Astrocyte of the spinal cord (primary cell): Measurements from ENCODE around the gene CITED2.
A peak's percentile ranks its signal among the peaks of the same experiment; 100 is the strongest.

Experiments
- DNase-seq: peaks from one replicate; pipeline ENCODE4 v3.0.0; 2011; ENCODE audit warnings: low read depth, low spot score
- H3K4me3 ChIP-seq: 2 replicates; pipeline ENCODE4 v1.5.1; 2011; ENCODE audit warnings: low read depth, mild to moderate bottlenecking, low read length, moderate library complexity
- in situ Hi-C: cut with HindIII; loops from 2 replicates; pipeline ENCODE4 v1.10.0; 2017; ENCODE audit warnings: low sequenced_read_pairs
- TF ChIP-seq, protein P1 (sequence below): IDR thresholded peaks from 2 replicates; pipeline ENCODE4 v1.5.1; 2012; ENCODE audit warnings: low read depth, mild to moderate bottlenecking, low read length, inconsistent platforms

CITED2 gene

DNA sequence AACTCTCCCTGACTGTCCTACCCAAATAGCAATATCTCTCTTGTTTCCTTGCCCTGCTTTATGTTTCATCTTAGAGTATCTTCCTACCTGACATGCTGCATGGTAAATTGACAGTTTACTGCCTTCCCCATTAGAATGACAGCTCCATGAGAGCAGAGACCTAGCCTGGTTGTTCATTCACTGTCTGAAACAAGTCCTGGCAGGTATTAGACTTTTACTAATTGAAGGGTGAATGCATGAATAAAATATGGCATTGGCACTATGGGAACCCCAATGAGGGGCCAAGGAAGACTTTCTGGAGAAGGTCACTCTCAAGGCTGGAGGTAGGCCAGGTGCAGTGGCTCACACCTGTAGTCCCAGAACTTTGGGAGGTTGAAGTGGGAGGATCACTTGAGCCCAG, 3.8 kb upstream of the CITED2 start:
- no peak for DNase-seq
- H3K4me3 ChIP-seq, result no peak overlapping the region
- in situ Hi-C loops, result no loop called here
- TF ChIP-seq, protein P1, sequence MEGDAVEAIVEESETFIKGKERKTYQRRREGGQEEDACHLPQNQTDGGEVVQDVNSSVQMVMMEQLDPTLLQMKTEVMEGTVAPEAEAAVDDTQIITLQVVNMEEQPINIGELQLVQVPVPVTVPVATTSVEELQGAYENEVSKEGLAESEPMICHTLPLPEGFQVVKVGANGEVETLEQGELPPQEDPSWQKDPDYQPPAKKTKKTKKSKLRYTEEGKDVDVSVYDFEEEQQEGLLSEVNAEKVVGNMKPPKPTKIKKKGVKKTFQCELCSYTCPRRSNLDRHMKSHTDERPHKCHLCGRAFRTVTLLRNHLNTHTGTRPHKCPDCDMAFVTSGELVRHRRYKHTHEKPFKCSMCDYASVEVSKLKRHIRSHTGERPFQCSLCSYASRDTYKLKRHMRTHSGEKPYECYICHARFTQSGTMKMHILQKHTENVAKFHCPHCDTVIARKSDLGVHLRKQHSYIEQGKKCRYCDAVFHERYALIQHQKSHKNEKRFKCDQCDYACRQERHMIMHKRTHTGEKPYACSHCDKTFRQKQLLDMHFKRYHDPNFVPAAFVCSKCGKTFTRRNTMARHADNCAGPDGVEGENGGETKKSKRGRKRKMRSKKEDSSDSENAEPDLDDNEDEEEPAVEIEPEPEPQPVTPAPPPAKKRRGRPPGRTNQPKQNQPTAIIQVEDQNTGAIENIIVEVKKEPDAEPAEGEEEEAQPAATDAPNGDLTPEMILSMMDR, result no peak

DNA sequence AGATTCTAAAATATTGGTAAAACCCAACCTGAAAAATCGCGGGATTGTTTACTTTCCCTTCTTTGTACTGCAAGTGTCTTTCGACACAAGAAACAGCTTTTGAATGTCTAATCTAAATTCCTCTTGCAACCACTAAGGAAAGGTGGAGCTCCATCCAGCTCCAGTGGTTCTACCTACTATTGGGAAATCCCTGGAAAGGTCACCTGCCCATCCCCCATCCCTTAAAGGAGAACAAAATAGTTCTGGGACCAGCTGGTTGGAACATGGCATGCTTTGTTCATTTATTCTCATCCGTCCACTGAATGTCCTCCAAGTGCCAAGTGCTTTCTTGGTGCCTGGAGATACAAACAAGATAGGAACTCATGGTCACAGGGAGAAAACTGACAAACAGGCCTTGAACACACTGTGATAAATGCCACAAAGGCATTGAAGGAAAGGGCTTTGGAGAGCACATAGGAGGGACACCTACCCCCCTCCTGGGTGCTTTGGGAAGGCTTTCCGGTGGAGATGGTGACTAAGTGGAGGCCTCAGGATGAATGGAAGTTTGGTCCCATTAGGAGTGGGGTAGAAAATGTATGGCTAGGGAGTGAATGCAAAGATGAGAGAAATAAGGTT, 2.3 kb upstream of the CITED2 start:
- DNase-seq, result peak; percentile 43
- no peak overlapping the region for H3K4me3 ChIP-seq
- in situ Hi-C loops, result no loop called here
- TF ChIP-seq, protein P1, result no peak

DNA sequence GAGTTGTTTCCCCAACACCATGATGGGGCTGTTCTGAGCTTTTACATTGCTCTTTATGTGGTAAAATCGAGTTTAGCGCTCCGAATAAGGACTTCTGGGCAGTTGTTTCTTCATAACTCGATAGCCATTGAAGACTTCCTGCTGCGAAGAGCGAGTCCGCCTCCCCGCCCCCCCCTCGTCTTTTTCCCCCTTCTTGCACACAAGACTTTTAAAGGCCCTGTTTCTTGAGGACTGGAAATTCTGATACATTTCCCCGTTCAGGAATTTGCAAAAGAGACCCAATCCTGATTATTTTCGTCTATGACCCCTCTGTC, 1.5 kb upstream of the CITED2 start:
- H3K4me3 ChIP-seq, result peak overlapping the region; percentile 89
- DNase-seq, result peak; percentile 77
- TF ChIP-seq, protein P1, result no peak
- in situ Hi-C loops, result no loop called here

DNA sequence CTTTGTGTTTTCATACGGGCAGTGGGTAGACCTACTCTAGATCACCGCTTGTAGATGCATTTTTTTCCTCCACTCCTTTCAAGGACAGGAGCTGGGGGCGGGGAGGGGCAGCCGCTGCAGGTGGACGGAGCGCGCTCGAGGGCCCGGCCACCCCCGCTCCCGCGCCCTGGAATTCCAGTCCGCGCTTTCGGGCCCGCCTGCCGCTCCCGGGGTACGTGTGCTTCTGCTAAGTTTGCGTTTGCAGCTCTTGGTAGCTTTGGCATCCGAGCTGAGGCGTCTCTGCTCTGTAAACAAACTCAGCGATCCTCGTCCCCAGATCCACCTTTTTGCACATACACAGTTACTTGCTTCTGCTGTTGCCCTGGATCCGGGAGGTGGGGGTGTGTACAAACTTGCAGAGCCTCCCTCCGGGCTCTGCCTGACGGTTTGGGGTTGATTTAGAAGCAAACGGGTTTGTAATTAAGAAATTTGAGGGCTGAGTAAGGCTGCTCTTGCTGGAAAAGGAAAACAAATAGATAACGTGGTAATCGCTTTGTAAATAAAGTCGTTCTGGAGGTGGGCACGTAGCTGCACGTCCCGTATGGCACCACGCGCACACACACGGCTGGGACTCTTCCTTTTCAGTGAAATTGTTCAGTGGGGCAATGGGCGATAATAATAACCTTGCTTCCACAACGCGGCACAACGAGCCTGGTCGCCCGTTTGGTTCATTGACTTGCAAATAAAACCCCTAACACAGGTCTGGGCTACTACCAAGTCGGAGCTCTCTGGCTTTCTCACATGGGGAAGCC, 973 bp upstream of the CITED2 start:
- TF ChIP-seq, protein P1, result no peak
- in situ Hi-C loops, result no loop called here
- H3K4me3 ChIP-seq, result peak overlapping the region; percentile 89
- peak; percentile 98 for DNase-seq

DNA sequence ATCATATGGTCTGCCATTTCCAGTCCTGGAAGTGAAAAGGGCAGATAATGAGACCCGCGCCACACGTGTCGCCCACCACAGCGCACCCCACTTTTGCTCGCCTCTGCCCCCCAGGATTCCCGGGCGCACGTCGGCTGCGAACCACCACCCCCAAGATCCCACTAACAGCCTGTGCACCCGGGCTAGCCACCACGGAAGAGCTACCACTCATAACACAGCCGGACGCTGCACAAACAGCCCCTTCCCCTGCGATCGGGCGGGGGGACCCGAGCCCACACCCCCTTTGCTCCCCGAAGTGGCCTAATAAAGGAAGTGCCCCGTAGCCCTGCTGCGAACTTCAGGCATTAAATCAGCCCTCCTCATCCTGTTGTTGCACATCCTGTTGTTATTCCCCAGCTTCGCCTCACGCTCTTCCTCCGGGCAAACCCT, 506 bp downstream of the CITED2 start:
- DNase-seq, result no peak
- TF ChIP-seq, protein P1, result no peak
- in situ Hi-C loops, result no loop called here
- H3K4me3 ChIP-seq, result peak overlapping the region; percentile 89

DNA sequence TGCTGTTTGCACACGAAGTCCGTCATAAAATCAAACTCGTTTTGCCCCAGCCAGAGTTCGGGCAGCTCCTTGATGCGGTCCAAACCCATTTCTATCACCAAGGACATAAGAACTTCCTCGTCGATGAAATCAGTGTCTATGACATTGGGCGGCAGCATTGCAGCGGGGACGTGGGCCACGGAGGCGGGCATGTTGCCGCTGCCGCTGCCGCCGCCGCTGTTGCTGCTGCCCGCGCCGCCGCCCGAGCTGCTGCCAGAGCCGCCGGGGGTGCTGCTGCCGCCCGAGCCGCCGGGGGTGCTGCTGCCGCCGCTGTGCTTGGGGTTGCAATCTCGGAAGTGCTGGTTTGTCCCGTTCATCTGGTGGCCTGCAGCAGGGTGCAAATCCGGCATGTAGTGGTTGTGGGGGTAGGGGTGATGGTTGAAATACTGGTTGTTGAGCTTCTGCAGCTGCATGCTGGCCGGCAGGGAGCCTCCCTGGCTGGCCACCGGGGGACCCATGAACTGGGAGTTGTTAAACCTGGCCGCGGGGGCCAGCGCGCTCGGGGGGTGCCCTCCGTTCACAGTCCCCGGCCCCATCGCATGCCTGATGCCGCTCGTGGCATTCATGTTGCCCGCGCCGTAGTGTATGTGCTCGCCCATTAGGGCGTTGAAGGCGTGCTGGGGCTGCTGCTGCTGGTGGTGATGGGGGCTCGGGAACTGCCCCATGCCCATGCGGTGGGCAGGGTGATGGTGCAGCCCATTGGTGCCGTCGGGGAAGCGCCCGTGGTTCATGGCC, 1.1 kb downstream of the CITED2 start:
- peak; percentile 53 for DNase-seq
- in situ Hi-C loops, result no loop called here

More for the DNA sequence above, 1.1 kb downstream of the CITED2 start:
- TF ChIP-seq, protein P1, result peak; percentile 24
- H3K4me3 ChIP-seq, result peak overlapping the region; percentile 89
